WI38 (cell line): ENCODE measurements around the gene ERG.
A peak's percentile ranks its signal among the peaks of the same experiment; 100 is the strongest.

ENCODE experiments used
- H3K4me3 ChIP-seq: 2 replicates; pipeline ENCODE4 v1.5.1; 2011; ENCODE audit warnings: low read depth, mild to moderate bottlenecking, control low read depth, low read length
- TF ChIP-seq, protein P1 (sequence below): IDR thresholded peaks from 2 replicates; pipeline ENCODE4 v1.5.1; 2012; ENCODE audit warnings: low read depth, mild to moderate bottlenecking, control low read depth, low read length

The ERG gene

DNA sequence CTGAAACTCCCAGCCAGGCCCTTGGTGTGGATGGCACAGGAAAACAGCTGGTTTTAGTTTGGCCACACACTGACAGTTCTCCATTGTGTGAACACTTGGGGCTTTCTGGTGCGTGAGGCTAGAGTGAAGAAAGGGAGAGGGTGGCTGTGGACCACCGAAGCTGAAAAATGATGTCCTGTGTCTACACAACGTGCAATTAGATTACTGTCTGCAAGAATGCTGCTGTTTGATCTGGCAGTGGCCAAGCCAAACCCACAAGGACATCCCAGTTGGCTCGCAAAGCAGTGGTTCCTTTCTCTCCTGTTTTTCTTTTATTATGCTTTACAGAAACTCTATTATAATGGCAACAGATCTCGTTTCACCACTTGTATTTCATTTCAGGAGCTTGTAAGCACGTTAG, 58.9 kb downstream of the ERG start:
- no peak overlapping the region for H3K4me3 ChIP-seq
- TF ChIP-seq, protein P1, sequence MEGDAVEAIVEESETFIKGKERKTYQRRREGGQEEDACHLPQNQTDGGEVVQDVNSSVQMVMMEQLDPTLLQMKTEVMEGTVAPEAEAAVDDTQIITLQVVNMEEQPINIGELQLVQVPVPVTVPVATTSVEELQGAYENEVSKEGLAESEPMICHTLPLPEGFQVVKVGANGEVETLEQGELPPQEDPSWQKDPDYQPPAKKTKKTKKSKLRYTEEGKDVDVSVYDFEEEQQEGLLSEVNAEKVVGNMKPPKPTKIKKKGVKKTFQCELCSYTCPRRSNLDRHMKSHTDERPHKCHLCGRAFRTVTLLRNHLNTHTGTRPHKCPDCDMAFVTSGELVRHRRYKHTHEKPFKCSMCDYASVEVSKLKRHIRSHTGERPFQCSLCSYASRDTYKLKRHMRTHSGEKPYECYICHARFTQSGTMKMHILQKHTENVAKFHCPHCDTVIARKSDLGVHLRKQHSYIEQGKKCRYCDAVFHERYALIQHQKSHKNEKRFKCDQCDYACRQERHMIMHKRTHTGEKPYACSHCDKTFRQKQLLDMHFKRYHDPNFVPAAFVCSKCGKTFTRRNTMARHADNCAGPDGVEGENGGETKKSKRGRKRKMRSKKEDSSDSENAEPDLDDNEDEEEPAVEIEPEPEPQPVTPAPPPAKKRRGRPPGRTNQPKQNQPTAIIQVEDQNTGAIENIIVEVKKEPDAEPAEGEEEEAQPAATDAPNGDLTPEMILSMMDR: no peak

DNA sequence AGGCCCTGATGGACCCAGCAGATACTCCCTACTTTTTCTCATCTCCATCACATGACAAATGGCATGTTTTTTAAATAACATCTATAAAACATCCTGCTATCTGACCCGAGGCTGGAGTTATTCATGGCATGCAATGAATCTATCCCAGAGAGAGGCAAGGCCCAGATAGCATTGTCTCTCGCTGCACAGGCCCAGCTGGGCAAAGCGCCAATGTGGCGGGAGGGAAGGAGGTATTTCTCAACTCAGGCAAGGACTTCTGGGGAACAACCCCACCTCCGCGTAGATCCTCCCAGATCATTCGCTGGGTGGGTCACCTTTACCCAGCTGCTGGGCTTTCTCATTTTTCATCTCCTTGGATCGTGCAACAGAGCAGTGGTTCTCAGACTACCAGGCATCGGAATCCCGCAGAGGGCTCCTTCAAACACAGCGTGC, 59.8 kb downstream of the ERG start:
- TF ChIP-seq, protein P1: no peak
- H3K4me3 ChIP-seq: no peak overlapping the region

DNA sequence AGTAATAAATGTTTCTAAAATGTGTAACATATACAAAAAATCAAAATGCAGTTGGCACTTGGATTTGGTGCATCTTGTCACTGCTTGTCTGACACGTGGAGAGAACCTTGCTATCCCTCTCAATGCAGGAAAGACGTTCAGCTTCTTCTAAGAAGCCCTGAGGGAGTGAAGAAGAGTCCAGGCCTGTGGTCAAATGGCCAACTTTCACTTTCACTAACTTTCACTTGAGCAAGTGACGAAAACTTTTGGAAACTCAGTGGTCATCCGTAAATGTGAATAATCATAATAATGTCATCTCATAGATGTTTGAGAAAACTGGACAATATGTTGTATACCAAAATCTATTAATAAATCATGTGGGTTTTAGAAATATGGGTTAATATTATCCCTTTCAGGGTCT, 61.9 kb downstream of the ERG start:
- TF ChIP-seq, protein P1: no peak
- no peak overlapping the region for H3K4me3 ChIP-seq

DNA sequence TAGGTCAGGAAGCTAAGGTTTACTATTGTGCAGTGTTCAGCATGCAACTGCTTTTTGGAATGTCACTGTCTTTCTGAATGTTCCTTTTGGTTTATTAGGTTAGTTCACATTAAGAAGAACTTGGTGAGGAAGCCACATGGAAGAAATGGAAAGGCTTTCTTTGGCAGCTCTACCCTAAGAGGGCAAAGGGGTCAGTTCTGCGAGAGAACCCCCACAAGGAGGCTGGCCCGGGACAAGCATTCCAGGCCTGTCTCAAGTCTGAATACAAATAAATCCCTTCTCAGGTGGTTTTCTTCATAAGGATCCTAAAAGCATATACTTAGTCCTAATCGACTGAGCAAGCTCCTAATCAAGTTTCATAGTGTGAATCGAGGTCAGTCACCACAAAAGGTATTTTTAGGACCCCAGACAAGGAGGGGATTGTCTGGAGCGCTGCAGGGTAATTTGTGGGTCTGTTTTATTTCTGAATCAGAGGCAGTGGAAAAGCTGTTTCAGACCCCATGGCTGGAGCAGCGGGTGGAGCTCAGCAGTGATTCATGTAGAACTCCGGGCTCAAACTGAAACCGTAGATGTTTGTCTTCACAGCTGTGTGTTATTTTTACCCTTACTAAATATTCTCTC, 63.3 kb downstream of the ERG start:
- H3K4me3 ChIP-seq: peak overlapping the region; percentile 48
- TF ChIP-seq, protein P1: no peak

DNA sequence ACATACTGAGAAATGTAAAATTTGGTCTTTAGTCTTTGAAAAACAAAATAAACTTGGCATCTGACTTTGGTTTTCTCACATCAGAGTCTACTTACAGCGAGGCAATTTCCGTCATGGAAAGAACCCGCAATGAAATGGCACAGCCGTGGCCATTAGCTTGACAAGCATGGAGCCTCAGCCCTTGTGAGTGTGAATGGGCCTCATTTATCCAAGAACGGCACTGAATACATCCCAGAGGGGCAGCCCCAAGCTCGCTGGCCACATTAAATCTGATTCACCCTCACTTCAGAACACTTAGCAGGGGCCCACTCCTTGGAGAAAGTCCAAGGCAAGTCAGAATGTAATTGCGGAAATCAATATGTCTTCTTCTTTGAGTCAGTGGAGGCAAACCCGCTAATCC, 64.8 kb downstream of the ERG start:
- TF ChIP-seq, protein P1: no peak
- H3K4me3 ChIP-seq: no peak overlapping the region

DNA sequence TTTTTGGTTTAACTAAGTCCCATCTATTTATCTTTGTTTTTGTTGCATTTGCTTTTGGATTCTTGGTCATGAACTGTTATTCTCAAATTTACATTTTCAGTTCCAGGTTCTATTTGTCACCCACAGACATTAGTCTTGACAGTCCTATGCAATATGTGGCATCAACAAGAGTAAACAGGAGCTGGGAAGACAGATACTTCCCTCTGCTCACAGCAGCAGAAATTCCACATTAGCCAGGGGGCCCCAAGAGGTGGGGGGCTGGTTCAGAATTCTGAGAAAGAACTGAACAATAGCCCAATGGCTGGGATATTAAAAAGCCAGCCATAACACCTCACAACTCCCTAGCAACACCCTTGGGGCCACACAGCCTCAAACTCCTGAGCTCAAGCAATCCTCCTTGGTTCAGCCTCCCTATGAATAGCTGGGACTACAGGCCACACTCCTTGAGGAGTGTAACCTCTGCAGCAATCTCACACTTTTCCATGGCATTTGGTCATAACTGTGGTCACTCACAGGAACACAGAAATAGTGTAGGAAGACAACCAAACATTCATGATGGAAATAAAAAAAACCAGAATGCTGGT, 67.8 kb downstream of the ERG start:
- no peak overlapping the region for H3K4me3 ChIP-seq
- TF ChIP-seq, protein P1: no peak

DNA sequence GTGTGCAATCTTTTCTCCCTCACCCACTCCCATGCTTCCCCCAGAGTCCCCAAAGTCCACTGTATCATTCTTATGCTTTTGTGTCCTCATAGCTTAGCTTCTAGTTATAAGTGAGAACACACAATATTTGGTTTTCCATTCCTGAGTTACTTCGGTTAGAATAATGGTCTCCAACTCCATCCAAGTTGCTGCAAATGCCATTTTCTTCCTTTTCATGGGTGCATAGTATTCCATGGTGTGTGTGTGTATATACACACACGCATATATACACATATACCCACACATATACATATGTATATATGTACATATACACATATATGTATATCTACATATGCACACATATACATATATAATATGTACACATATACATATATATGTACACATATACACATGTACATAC, 69.3 kb downstream of the ERG start:
- TF ChIP-seq, protein P1: no peak

More for the DNA sequence above, 69.3 kb downstream of the ERG start:
- no peak overlapping the region for H3K4me3 ChIP-seq
